CD8-positive, alpha-beta memory T cell (primary cell): ENCODE measurements around the gene NUBP2. TPM values are rescaled to one million over a fixed set of nuclear protein-coding genes. Genes with fewer than 3 reads are reported as not detected.

Source experiments
- CTCF ChIA-PET: fragments of 350-600 bp; sonication (Branson Sonifier 250); formaldehyde crosslinking; loops from one replicate; lab custom pipeline; 2021; ENCODE audit warnings: antibody characterized with exemption; lab: Charles Lee
- POLR2A ChIA-PET: fragments of 350-600 bp; sonication (Branson Sonifier 250); formaldehyde crosslinking; loops from one replicate; lab custom pipeline; 2021; ENCODE audit warnings: antibody characterized with exemption; lab: Charles Lee
- DNase-seq, 5 donors: peaks; one replicate each; pipeline versions ENCODE4 v3.0.0 to v3.0.0-alpha.2; 2020 to 2022; ENCODE audit warnings: mixed read lengths in 1 of 5
- H3K27ac ChIP-seq: one replicate; pipeline ENCODE4 v1.7.0; 2013; ENCODE audit warnings: low read depth, mild to moderate bottlenecking, low read length, moderate library complexity
- H3K27me3 ChIP-seq: 2 replicates; pipeline ENCODE4 v1.7.0; 2013; ENCODE audit warnings: low read length, mild to moderate bottlenecking; ENCODE audit not compliant: insufficient read depth, poor library complexity, severe bottlenecking
- H3K36me3 ChIP-seq: 2 replicates; pipeline ENCODE4 v1.7.0; 2013; ENCODE audit warnings: mild to moderate bottlenecking, low read length, moderate library complexity; ENCODE audit not compliant: insufficient read depth
- H3K4me1 ChIP-seq: 2 replicates; pipeline ENCODE4 v1.7.0; 2013; ENCODE audit warnings: mild to moderate bottlenecking, low read length, moderate library complexity; ENCODE audit not compliant: insufficient read depth
- H3K4me3 ChIP-seq: 2 replicates; pipeline ENCODE4 v1.7.0; 2013; ENCODE audit warnings: mild to moderate bottlenecking, low read length
- H3K9me3 ChIP-seq: 2 replicates; pipeline ENCODE4 v1.7.0; 2013; ENCODE audit warnings: mild to moderate bottlenecking, low read length
- H3K27ac Mint-ChIP-seq, 8 donors: one replicate each; pipeline ENCODE4 v1.8.0; 2020 to 2021; ENCODE audit warnings: mixed read lengths in 8 of 8, mild to moderate bottlenecking in 6 of 8, inconsistent platforms in 3 of 8, moderate library complexity in 3 of 8
- H3K27me3 Mint-ChIP-seq, 2 donors: one replicate each; pipeline ENCODE4 v1.8.0; 2020 to 2021; ENCODE audit warnings: mixed read lengths in 2 of 2, mild to moderate bottlenecking in 1 of 2, moderate library complexity in 1 of 2
- H3K36me3 Mint-ChIP-seq, 3 donors: one replicate each; pipeline ENCODE4 v1.8.0; 2020 to 2021; ENCODE audit warnings: mixed read lengths in 3 of 3, inconsistent platforms in 1 of 3, mild to moderate bottlenecking in 1 of 3
- H3K4me1 Mint-ChIP-seq, 3 donors: one replicate each; pipeline ENCODE4 v1.8.0; 2020 to 2021; ENCODE audit warnings: mixed read lengths in 3 of 3, inconsistent platforms in 1 of 3, mild to moderate bottlenecking in 1 of 3
- H3K4me3 Mint-ChIP-seq, 7 donors: one replicate each; pipeline ENCODE4 v1.8.0; 2020 to 2021; ENCODE audit warnings: mixed read lengths in 7 of 7, mild to moderate bottlenecking in 6 of 7, moderate library complexity in 4 of 7, inconsistent platforms in 2 of 7
- H3K9me3 Mint-ChIP-seq, 5 donors: one replicate each; pipeline ENCODE4 v1.8.0; 2020 to 2022; ENCODE audit warnings: mixed read lengths in 5 of 5, mild to moderate bottlenecking in 3 of 5, moderate library complexity in 2 of 5, inconsistent platforms in 1 of 5
- polyA plus RNA-seq: library from polyadenylated mRNA; unstranded; fragments of 300-500 nt; fragmentation: Illumina TruSeq; gene quantifications from one replicate; pipeline ENCODE4 v1.2.3, GENCODE V29; 2021
- total RNA-seq, 2 experiments: library from RNA; stranded (reverse); gene quantifications; one replicate each; pipeline ENCODE4 v1.2.3, GENCODE V29; 2021

NUBP2 gene
- total and polyA plus RNA-seq, 3 experiments from 2014 or later = 73.9 to 96.6 (median 82.8) TPM

GRCh38 chr16:1825864-1826690 is 43.3 kb downstream of the NUBP2 start:
- peak in 3 of 5 donors; percentile 12 to 82 (median 66) for DNase-seq
- Histone ChIP-seq H3K9me3 (no peaks in the 10 kb centered on the region), H3K4me1 (peaks cover 39% of the 10 kb centered on the region), H3K4me3 (peak overlapping the region; percentile 75), H3K27me3 (no peaks in the 10 kb centered on the region), H3K36me3 (peaks cover 12% of the 10 kb centered on the region), H3K27ac (peak overlapping the region; percentile 73)
- H3K27ac Mint-ChIP-seq = peak overlapping the region; percentile 66 to 95 (median 88)
- peak overlapping the region; percentile 82 to 96 (median 83) for H3K4me3 Mint-ChIP-seq
- ChIA-PET POLR2A (interaction anchor here (0.7 to 1.2 kb wide), 2 partner anchors 43 to 222 kb away, joined by 4 to 9 read pairs; partner anchors contain the start of genes NTHL1, NUBP2, SPSB3 and TSC2), CTCF (interaction anchor here (1.2 to 1.4 kb wide), 3 partner anchors 43 to 120 kb away, joined by 3 to 5 read pairs (median 3); partner anchors contain the start of genes MAPK8IP3, NUBP2 and SPSB3)
- H3K36me3 Mint-ChIP-seq = peaks cover 0 to 37% (median 2%) of the 10 kb centered on the region in 3 donors
- no peaks in the 10 kb centered on the region for H3K27me3 Mint-ChIP-seq
- H3K4me1 Mint-ChIP-seq = peaks cover 32 to 62% (median 51%) of the 10 kb centered on the region in 3 donors
- no peaks in the 10 kb centered on the region for H3K9me3 Mint-ChIP-seq

- no peaks in the 10 kb centered on the region for H3K9me3 ChIP-seq
- POLR2A ChIA-PET = interaction anchor here (0.5 to 1.4 kb wide), 8 partner anchors 45 to 855 kb away, joined by 3 to 12 read pairs (median 3); partner anchors contain the start of genes KCTD5, NTHL1, NUBP2 and SPSB3
- H3K27me3 ChIP-seq = no peaks in the 10 kb centered on the region
- H3K27ac ChIP-seq = peak within 1 kb of the TSS; percentile 73
- H3K4me3 ChIP-seq = peak within 1 kb of the TSS; percentile 95
- no peaks in the 10 kb centered on the region for H3K9me3 Mint-ChIP-seq
- DNase-seq = peak; percentile 83 to 96 (median 90)
- peaks cover 10% of the 10 kb centered on the region for H3K36me3 ChIP-seq
- H3K36me3 Mint-ChIP-seq = peaks cover 0 to 33% (median 2%) of the 10 kb centered on the region in 3 donors
- H3K4me3 Mint-ChIP-seq = peak within 1 kb of the TSS; percentile 92 to 97 (median 94)
- peaks cover 32 to 65% (median 51%) of the 10 kb centered on the region in 3 donors for H3K4me1 Mint-ChIP-seq
- peaks cover 39% of the 10 kb centered on the region for H3K4me1 ChIP-seq
- CTCF ChIA-PET = interaction anchor here (1.2 to 1.4 kb wide), 3 partner anchors 44 to 121 kb away, joined by 3 read pairs; partner anchors contain the start of genes EME2, MAPK8IP3, MRPS34 and NUBP2
- H3K27me3 Mint-ChIP-seq = no peaks in the 10 kb centered on the region
- peak within 1 kb of the TSS; percentile 90 to 95 (median 93) for H3K27ac Mint-ChIP-seq
Observed at GRCh38 chr16:1826691-1827573, 44.2 kb downstream of the NUBP2 start, which contains the start of the genes FAHD1 and HAGH. Gene FAHD1 (plus strand): TSS chr16:1827206. CDS start chr16:1827239, 33 bp downstream. Gene HAGH (minus strand): TSS chr16:1826825. CDS start chr16:1826787, 38 bp downstream.

- H3K27ac ChIP-seq = peak overlapping the region; percentile 7
- H3K9me3 ChIP-seq = no peaks in the 10 kb centered on the region
- Mint-ChIP-seq H3K4me3 (peak overlapping the region; percentile 29 to 73 (median 53)), H3K9me3 (no peaks in the 10 kb centered on the region), H3K4me1 (peaks cover 32 to 62% (median 50%) of the 10 kb centered on the region in 3 donors), H3K27me3 (no peaks in the 10 kb centered on the region), H3K27ac (peak overlapping the region in 5 of 8 donors; percentile 19 to 95 (median 36)), H3K36me3 (peaks cover 0 to 25% (median 2%) of the 10 kb centered on the region in 3 donors)
- no peak for DNase-seq
- peaks cover 36% of the 10 kb centered on the region for H3K4me1 ChIP-seq
- H3K36me3 ChIP-seq = no peaks in the 10 kb centered on the region
- ChIA-PET CTCF (no interaction called here), POLR2A (no interaction called here)
- no peak overlapping the region for H3K4me3 ChIP-seq
- H3K27me3 ChIP-seq = no peaks in the 10 kb centered on the region
Observed at GRCh38 chr16:1828645-1829410, 46.1 kb downstream of the NUBP2 start.

- no peaks in the 10 kb centered on the region for H3K27me3 Mint-ChIP-seq
- peaks cover 25 to 49% (median 39%) of the 10 kb centered on the region in 3 donors for H3K4me1 Mint-ChIP-seq
- no peak overlapping the region for H3K27ac ChIP-seq
- H3K9me3 Mint-ChIP-seq = no peaks in the 10 kb centered on the region
- POLR2A ChIA-PET = no interaction called here
- H3K27ac Mint-ChIP-seq = peak overlapping the region in 1 of 8 donors; percentile 9
- H3K9me3 ChIP-seq = no peaks in the 10 kb centered on the region
- no peaks in the 10 kb centered on the region for H3K36me3 ChIP-seq
- no peak for DNase-seq
- H3K27me3 ChIP-seq = no peaks in the 10 kb centered on the region
- H3K36me3 Mint-ChIP-seq = peaks cover 0 to 21% (median 2%) of the 10 kb centered on the region in 3 donors
- H3K4me3 Mint-ChIP-seq = peak overlapping the region in 1 of 7 donors; percentile 6
- no peak overlapping the region for H3K4me3 ChIP-seq
- H3K4me1 ChIP-seq = peaks cover 22% of the 10 kb centered on the region
- CTCF ChIA-PET = no interaction called here
Observed at GRCh38 chr16:1830213-1830612, 47.5 kb downstream of the NUBP2 start.

- no peak for DNase-seq
- CTCF ChIA-PET = no interaction called here
- Histone ChIP-seq H3K9me3 (no peaks in the 10 kb centered on the region), H3K4me3 (no peak overlapping the region), H3K27me3 (no peaks in the 10 kb centered on the region), H3K4me1 (peaks cover 16% of the 10 kb centered on the region), H3K36me3 (no peaks in the 10 kb centered on the region), H3K27ac (no peak overlapping the region)
- peaks cover 0 to 21% (median 2%) of the 10 kb centered on the region in 3 donors for H3K36me3 Mint-ChIP-seq
- H3K4me3 Mint-ChIP-seq = peak overlapping the region in 1 of 7 donors; percentile 25
- peaks cover 20 to 41% (median 32%) of the 10 kb centered on the region in 3 donors for H3K4me1 Mint-ChIP-seq
- H3K27me3 Mint-ChIP-seq = no peaks in the 10 kb centered on the region
- H3K9me3 Mint-ChIP-seq = no peaks in the 10 kb centered on the region
- POLR2A ChIA-PET = no interaction called here
- peak overlapping the region in 1 of 8 donors; percentile 9 for H3K27ac Mint-ChIP-seq
Observed at GRCh38 chr16:1831186-1832075, 48.7 kb downstream of the NUBP2 start.

GRCh38 chr16:1832838-1833454 is 50.2 kb downstream of the NUBP2 start:
- Histone ChIP-seq H3K4me3 (no peak overlapping the region), H3K27me3 (no peaks in the 10 kb centered on the region), H3K9me3 (no peaks in the 10 kb centered on the region), H3K27ac (no peak overlapping the region), H3K4me1 (peaks cover 12% of the 10 kb centered on the region), H3K36me3 (no peaks in the 10 kb centered on the region)
- CTCF ChIA-PET = no interaction called here
- POLR2A ChIA-PET = interaction anchor here (0.8 kb wide), 1 partner anchor 30 kb away, joined by 4 read pairs; no protein-coding TSS in a partner anchor
- DNase-seq = no peak
- Mint-ChIP-seq H3K27me3 (no peaks in the 10 kb centered on the region), H3K36me3 (peaks cover 0 to 12% (median 2%) of the 10 kb centered on the region in 3 donors), H3K4me3 (no peak overlapping the region), H3K27ac (peak overlapping the region in 4 of 8 donors; percentile 8 to 79 (median 38)), H3K9me3 (no peaks in the 10 kb centered on the region), H3K4me1 (peaks cover 11 to 29% (median 22%) of the 10 kb centered on the region in 3 donors)
